GM18499 (cell line): ENCODE results near the gene B3GLCT.
"Not testable (repeated sequence)": the region's sequence is repeated elsewhere in the genome, so short reads cannot be mapped to it uniquely, and the experiment has no call there.

Experiments used
- ATAC-seq: cut with Tn5 transposase; IDR thresholded peaks from one replicate; pipeline ENCODE4 v1.9.1; 2021; ENCODE audit warnings: moderate number of reproducible peaks; ENCODE audit not compliant: insufficient read depth, unreplicated experiment

The B3GLCT gene

DNA sequence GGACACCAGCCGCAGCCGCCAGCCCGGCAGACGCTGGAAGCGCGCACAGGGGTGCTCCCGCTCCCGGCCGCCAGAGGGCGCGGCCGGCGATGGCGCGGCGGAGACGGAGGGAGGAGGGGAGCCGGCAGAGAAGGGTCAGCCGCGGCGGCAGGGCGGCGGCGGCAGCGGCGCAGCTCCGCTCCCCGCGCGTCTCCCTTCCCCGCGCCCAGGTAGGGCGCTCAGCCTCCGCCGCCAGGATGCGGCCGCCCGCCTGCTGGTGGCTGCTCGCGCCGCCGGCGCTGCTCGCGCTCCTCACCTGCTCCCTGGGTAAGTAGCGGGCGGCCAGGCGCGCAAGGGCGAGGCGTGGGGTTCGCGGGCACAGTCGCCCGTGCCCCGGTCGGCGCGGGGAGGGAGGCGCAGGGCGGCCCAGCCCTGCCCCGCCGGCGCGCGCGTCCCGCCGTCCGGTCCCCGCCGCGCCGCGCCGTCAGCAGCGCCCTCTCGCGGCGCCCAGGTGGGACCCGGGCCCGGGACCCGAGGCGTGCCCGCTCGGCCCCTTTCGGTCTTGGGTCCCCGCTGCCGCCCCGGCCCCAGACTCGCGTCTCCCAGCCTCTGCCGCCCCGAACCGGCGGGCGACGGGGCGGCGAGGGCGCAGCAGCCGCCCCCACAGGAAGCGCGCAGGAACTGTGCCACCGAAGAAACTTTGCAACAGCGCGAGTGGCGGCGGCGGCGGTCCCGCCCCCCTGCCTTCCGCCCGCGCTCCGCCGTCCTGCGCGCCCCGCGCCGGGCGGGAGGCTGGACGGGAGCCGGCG, at the start of gene B3GLCT:
TSS of gene B3GLCT (plus strand) at position 127 of the 788 bp plus-strand sequence. CDS start at position 237, 110 bp downstream.
- ATAC-seq, result peak; percentile 49

DNA sequence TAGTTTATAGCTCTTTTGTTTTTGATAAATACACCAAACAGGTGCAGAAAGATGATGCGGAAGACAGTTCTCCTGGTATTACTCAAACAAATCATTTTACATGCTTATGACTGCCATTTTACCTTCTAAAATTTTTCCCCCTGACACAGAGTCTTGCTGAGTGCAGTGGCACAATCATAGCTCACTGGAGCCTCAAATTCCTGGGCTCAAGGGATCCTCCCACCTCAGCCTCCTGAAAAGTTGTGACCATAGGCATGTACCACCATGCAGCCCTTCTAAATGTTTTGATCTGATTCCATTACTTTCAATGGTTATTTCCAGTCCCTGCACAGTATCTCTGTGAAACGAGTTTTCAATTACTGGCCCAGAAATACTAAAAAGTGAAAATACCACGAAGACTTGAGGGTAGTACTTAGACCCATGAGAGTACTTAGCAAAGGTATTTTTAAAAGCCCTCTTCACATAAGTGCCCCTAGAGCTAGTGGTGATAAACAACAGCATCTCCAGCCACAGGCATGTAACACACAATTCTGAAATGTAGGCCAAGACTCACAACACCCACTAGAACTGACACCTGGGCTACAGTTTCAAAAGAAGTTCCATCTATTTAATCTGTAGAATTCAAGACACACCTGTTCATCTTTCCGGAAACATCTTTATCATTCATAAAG, 49.3 kb upstream of the B3GLCT start:
- no peak for ATAC-seq

DNA sequence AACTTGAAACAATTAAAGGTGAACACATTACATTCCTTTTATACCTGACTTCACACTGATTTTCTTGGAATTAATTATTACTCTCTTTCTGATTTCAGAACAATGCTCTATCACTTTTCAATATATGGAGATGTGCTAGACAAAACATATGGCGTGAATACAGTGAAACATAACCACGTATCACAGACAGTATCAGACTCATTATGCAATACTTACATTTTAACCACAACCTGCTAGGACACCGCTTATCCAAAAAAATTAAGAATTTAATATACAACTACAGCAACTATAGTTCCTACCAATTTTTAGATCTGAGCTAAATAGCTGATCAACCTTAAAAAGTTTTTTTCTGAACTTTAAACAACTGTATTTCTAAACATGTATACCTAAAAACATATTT, 47.9 kb upstream of the B3GLCT start:
- no peak for ATAC-seq

DNA sequence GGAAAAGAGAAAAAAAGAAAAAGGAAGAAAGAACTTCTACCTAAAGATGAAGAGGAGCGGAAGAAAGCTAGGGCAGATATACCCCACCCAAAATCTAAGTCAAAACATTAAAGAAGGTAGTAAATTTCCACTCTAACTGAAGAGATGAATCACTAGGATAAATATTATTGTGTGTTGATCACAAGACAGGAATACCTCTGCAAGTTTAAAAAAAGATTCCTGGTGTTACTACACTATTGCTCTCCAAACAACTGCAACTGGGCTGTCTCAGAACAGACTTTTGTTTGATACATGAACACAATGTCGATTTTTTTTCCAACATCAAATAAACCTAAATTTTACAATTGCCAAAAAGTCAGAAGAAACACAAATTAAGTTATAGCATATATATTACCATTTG, 44.8 kb upstream of the B3GLCT start:
- no peak for ATAC-seq

DNA sequence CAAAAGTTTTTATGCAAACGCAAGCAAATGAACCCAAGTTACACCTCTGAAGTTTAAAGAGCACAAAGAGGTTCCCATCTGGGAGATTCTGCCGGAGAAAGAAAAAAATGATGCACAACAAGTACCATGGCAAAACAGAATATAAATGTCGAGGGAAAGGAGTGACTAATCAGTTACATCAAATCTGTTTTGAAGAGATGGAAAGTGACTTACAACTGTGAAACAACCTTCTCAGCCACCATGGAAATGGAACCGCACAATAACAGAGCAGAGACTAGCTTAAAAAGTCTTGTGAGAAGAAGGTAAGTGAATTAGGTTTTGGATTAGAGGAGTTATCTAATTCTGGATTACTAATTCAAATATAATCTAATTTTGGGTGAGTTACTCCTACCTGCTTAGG, 40.5 kb upstream of the B3GLCT start:
- no peak for ATAC-seq

DNA sequence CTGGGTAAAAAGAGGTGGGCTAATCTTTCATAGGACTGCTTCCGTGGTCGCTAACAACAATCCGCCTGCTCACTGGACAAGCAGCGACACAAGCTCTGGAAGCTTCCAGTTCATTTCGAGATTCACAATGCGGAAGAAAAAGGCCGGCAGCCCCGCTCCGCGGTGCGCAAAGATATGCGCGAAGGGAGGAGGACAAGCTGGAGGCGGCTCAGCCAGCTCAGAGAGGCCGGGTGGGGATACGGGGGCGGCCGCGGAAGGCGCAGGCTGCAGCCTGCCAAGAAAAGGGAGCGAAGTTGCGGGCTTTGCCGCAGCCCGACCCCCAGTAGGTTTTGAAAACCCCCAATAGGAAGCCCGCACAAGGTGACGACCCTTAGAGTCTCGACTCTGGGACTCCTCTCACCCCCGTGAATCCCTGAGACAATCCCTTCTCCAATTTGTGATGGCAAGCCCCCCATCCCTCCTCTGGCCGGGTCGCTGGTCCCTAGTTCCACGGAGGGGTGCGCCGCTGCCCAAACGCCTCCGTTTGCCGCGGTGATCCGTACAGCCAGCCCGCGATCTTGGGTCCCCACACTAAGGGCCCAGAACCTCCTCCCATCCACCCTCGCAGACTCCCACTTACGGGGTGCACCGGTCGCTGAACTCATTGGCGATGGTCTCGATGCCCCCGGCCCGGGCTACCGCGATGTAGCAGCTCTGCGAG, 38.8 kb upstream of the B3GLCT start:
- ATAC-seq, result no peak

DNA sequence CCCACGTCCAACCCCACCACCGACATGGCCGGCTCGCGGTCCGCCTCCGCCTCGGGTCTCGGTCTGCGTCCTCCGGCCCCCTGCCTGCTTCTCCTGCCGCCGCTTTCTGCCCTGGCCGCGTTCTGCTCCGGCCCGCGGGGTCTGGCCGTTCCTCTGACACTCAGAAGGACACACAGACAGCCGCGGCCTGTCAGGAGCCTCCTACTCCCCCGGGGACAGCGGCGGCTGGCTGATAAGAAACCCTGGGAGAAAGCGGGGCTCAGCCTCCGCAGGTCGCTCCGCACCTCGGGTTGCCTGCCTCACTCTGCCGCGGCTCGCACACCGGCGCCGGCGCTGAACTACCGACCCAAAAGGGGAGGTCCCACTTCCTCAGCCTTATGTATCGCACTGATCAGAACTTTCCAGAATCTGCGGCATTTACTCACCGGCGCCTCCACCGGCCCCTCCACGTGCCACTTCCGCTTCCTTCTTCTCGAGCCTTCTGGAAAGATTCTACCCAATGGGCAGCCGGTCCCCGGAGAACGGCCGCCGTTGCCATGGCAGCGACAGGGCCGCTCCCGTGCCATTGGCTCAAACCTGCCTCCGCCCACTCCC, 38.1 kb upstream of the B3GLCT start, which contains the start of gene HSPH1:
TSS of gene HSPH1 (minus strand) at position 348 of the 594 bp plus-strand sequence. CDS start at position 26, 322 bp downstream.
- ATAC-seq, result peak; percentile 51

DNA sequence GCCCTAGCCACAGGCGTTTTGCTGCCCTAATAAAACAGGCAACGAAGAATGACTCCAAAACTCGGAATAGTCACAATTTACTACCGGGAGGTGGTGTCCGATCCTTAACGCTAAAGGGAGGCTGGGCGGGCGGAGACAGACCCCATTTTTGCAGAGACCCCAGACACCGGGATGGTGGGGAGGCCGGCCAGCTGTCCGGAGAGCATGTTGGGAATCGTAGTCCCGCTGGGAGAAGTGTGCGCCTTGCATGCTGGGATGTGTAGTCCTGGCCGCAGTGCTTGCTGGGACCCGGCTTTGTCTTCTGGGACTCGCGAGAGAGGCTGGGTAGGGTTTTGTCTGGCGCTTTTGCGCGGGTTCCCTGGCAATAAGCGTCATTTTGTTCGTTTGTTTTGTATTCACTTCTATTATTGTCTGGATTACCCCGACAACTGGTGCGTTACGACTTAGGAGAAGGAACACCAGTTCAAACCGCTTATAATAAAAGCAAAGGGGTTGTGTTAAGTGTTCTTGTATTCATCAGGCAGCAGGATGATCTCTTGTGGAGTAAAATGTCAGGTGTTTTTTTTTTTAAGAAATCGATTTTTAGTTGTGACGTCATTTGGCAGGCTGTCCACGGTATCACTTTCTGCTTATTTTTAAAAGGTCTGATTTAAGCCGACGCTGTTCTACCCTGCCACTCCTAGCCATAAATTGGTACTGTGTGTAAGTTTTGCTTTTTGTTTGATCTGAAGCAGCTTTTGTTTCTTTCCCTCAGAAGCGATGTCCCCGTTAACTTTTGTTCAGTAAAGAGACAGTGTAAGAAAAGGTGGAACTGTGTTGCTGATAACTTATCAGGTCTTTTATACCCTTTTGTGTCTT, 37.4 kb upstream of the B3GLCT start:
- peak; percentile 68 for ATAC-seq

DNA sequence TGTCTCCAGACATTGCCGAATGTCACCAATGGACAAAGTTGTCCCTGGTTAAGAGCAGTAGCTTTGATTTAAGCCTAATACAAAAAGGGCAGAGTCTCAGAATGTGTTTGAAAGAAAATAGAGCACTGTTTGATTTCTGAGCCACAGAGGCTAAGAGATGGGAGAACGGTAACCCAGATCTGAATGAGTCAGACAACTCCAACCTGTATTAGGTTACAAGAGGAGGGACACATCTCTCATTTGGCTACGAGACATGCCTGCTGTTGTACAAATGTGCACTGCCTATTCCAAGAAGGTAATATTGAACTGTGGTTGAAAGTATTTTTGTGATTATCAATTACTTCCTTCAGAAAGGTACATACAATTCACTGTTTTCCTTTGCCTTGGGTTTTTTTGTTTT, 33.2 kb upstream of the B3GLCT start:
- ATAC-seq, result no peak

DNA sequence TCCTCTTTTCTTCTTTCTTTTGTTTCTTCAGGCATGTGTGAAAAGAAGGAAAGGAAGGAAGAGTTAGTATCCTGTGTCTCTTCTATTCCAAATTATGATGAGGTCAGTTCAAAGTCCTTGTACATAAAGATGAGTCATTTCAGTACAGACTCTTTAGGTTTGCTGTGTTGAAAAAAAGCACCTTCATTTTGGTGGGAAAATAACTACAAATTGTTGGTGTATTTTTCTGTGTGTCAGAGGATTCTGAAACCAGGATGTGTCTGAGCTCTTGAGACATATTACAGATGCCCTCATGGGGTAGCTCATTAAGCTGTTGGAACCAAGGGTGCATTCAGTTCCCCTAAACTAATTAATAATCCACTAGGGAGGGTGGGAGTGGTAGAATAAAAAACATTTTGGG, 32.3 kb upstream of the B3GLCT start:
- no peak for ATAC-seq

DNA sequence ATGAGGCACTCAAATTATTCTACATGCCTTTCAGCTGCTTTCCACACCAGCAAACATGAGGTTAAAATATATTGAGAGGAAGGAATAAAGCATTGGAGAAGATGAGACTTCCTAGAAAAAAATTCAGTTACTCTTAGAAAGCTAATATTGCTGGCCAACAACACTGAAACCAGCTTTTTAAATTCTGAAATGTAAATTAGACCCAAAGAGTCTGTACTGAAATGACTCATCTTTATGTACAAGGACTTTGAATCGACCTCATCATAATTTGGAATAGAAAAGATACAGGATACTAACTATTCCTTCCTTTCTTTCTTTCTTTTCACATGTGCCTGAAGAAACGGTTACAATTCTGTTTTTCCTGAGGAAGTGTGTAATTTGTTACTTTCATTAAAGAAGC, 31.6 kb upstream of the B3GLCT start:
- no peak for ATAC-seq

DNA sequence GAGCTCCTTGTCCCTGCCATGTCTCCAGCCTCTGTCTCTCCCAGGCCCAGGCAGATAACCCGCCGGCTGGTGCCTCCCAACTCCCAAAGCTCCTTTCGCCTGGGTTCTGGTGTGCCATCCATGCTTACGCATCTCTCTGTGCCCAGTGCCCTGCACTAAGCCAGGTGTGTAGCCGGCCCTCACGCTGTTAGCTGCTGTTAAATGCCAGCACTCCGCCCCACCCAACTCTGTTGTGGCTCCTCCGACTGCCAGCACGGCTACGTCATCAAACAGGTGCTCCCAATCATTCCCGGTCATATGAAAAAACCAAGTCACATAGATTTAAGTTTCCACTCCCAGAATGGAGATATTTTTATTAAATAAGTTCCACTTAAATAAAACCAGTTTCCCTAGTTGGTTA, 31.0 kb upstream of the B3GLCT start:
- ATAC-seq, result no peak

DNA sequence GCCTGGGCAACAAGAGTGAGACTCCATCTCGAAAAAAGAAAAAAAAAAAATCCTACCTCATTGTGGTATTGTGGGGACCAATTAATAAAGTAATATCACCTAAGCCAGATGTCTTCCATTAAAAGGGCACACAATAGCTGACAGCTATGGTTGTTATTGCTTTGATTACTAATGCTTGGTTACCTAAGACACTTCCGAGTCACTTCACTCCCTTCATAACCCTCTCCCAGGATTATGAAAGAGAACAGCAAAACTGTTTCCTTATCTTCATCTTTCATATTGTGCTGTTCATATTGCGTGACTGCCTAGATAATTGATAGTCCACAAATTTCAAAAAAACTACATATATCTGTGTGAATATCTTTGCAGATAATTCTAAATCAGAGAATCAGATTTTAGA, 27.8 kb upstream of the B3GLCT start:
- ATAC-seq, result no peak

DNA sequence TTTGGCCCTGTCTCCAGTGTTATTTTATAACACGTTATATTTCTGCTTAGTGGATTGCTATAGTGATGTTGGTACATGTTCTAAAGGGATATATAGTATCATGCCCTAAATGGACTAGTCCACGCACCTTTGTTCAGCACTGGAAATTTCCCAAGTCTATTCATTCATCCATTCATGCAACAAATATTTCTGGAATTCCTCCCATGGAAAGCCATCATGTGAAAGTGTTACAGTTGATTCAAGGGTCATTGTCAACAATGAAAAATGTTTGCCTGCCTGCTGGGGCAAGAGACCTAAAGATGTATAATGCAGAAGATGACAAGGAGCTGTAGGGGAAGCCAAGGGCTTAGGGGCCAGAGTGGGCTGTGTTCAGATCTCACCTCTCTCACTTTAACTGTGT, 27.2 kb upstream of the B3GLCT start:
- no peak for ATAC-seq

DNA sequence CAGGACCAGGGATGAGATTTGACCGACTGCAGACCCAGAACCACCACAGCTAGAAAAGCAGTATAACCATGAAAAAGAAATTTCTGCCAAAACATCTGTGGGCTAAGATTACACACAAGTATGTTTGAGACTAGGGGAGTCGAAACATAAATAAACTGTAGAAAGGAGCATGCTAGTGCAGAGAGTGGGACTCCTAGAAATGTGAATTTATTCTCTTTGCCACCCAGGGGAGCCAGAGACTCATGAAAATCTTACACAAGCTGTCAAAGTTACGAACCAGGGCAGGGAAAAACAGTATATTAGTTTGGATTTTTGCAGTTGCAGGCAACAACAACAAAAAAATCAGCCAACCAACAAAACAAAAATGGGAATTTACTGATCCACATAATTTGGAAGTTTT, 25.8 kb upstream of the B3GLCT start:
- no peak for ATAC-seq

DNA sequence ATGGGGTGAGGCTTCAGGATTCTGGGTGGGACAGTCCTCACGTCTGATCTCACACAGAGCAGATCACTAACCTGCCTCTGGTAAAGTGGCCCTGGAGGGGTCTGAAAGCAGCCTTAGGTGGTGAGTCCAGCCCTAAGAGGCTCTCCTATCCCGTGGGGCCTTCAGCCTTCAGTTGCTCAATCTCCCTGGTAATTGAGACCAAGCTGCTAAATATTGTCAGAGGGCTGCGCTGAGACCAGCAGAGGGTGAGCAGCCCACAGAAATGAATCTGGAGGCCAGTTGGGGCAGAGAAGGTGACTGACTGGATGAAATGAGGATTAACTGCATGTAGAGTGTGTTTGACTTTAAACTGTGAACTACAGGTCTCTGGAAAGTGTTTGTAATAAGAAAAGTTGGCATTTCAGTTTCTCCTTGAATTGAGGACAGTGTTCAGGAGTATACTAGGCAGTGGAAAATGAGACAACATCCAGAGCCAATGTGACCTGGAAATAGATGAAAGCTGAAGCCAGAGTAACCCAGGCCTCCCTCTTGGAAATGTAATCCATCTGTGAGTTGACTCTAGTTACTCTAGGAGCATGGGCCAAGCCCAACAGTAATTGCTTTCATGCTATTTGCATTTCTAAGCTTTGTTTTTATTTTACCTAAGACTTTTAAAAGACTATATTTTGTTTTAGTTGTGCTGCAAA, 23.8 kb upstream of the B3GLCT start:
- no peak for ATAC-seq

DNA sequence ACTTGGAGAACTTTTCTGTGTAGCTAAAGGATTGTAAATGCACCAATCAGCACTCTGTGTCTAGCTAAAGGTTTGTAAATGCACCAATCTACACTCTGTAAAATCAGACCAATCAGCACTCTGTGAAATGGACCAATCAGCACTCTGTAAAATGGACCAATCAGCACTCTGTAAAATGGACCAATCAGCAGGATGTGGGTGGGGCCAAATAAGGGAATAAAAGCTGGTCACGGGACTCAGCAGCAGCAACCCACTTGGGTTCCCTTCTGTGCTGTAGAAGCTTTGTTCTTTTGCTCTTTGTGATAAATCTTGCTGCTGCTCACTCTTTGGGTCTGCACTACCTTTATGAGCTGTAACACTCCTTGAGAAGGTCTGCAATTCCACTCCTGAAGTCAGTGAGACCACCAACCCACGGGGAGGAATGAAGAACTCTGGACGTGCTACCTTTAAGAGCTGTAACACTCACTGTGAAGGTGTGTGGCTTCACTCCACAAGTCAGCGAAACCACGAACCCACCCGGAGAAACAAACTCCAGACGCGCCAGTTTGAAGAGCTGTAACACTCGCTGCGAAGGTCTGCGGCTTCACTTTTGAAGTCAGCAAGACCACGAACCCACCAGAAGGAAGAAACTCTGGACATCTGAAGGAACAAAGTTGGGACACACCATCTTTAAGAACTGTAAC, 21.8 kb upstream of the B3GLCT start:
- not testable (repeated sequence) for ATAC-seq

DNA sequence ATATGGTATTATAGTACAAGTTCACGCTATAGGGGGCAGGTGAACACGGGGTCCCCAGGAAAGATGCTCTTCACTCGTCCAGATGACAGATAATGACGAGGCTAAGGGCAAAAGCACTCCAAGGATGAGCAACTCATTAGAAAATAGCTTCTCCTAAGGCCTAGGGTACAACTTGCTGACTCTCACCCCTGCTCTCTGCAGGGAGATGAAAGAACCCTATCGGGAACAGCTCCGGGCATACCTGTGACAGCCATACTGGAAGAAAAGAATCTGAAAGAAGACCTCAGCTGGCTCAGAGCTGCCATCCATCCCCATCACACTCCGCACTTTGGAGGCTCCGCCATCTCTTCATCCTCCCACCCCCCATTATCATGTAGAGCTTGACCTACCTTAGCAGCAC, 20.5 kb upstream of the B3GLCT start:
- no peak for ATAC-seq

DNA sequence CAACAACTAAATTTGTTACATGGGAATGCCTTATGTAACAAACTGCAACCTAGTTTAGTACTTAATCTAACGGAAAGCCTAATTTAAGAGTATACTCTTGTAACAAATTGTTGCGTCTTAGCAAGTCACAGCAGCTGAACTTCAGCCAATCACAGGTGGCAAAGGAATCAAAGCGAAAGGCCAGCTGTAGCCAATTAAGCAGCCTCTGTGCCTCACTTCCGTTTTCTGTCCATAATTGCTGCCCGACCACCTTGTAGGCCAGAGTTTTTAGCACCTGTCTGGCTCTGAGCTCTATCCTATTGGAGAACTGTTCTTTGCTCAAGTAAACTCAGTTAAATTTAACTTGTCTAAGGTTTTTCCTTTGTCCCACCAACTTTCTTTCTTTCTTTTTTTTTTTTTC, 20.0 kb upstream of the B3GLCT start:
- ATAC-seq, result no peak
